Activated naive CD4-positive, alpha-beta T cell treated with anti-CD3 and anti-CD28 coated beads, Interleukin-2, amount 10 ng/mL, durations not matched to agents 7 days and 5 days (primary cell): ENCODE data around the gene RFX1.

Experiments used
- CTCF ChIA-PET: fragments of 350-600 bp; sonication (Branson Sonifier 250); formaldehyde crosslinking; loops from one replicate; lab custom pipeline; 2021; ENCODE audit warnings: antibody characterized with exemption; lab: Charles Lee
- DNase-seq: peaks from one replicate; pipeline ENCODE4 v3.0.0-alpha.2; 2020
- H3K27ac Mint-ChIP-seq: one replicate; pipeline ENCODE4 v1.8.0; 2021; ENCODE audit warnings: mild to moderate bottlenecking, moderate library complexity, mixed read lengths
- H3K27me3 Mint-ChIP-seq: one replicate; pipeline ENCODE4 v1.8.0; 2021; ENCODE audit warnings: mild to moderate bottlenecking, mixed read lengths
- H3K36me3 Mint-ChIP-seq: one replicate; pipeline ENCODE4 v1.8.0; 2021; ENCODE audit warnings: mixed read lengths
- H3K4me1 Mint-ChIP-seq: one replicate; pipeline ENCODE4 v1.8.0; 2021; ENCODE audit warnings: mixed read lengths
- H3K4me3 Mint-ChIP-seq: one replicate; pipeline ENCODE4 v1.8.0; 2021; ENCODE audit warnings: mild to moderate bottlenecking, moderate library complexity, mixed read lengths
- H3K9me3 Mint-ChIP-seq: one replicate; pipeline ENCODE4 v1.8.0; 2021; ENCODE audit warnings: mixed read lengths

The RFX1 gene

GRCh38 chr19:14019100-14019499, 13.0 kb upstream of the RFX1 start:
- Mint-ChIP-seq H3K4me1 (peaks cover 20% of the 10 kb centered on the region), H3K9me3 (no peaks in the 10 kb centered on the region), H3K27ac (no peak overlapping the region), H3K27me3 (no peaks in the 10 kb centered on the region), H3K36me3 (no peaks in the 10 kb centered on the region), H3K4me3 (no peak overlapping the region)
- DNase-seq = no peak
- CTCF ChIA-PET = interaction anchor here (0.9 kb wide), 1 partner anchor 132 kb away, joined by 4 read pairs; no protein-coding TSS in a partner anchor

- no peaks in the 10 kb centered on the region for H3K27me3 Mint-ChIP-seq
- CTCF ChIA-PET = no interaction called here
- no peak overlapping the region for H3K4me3 Mint-ChIP-seq
- H3K9me3 Mint-ChIP-seq = no peaks in the 10 kb centered on the region
- H3K27ac Mint-ChIP-seq = no peak overlapping the region
- peaks cover 8% of the 10 kb centered on the region for H3K4me1 Mint-ChIP-seq
- no peak for DNase-seq
- no peaks in the 10 kb centered on the region for H3K36me3 Mint-ChIP-seq
These were observed 9.5 kb upstream of the RFX1 start for GRCh38 chr19:14015524-14016035.

GRCh38 chr19:14012378-14012915, 6.3 kb upstream of the RFX1 start:
- Mint-ChIP-seq H3K4me1 (peaks cover 8% of the 10 kb centered on the region), H3K9me3 (no peaks in the 10 kb centered on the region), H3K36me3 (no peaks in the 10 kb centered on the region), H3K4me3 (no peak overlapping the region), H3K27me3 (no peaks in the 10 kb centered on the region), H3K27ac (no peak overlapping the region)
- CTCF ChIA-PET = no interaction called here
- DNase-seq = no peak

GRCh38 chr19:14006766-14007562, 844 bp upstream of the RFX1 start:
- Mint-ChIP-seq H3K4me1 (peaks cover 45% of the 10 kb centered on the region), H3K36me3 (no peaks in the 10 kb centered on the region), H3K27ac (peak overlapping the region; percentile 96), H3K9me3 (no peaks in the 10 kb centered on the region), H3K4me3 (peak overlapping the region; percentile 86), H3K27me3 (no peaks in the 10 kb centered on the region)
- CTCF ChIA-PET = interaction anchor here (1.1 to 1.7 kb wide), 2 partner anchors 25 to 52 kb away, joined by 3 read pairs; partner anchors contain the start of gene IL27RA
- no peak for DNase-seq

- DNase-seq = peak; percentile 93
- Mint-ChIP-seq H3K27me3 (no peaks in the 10 kb centered on the region), H3K4me3 (peak overlapping the region; percentile 86), H3K36me3 (peaks cover 3% of the 10 kb centered on the region), H3K9me3 (no peaks in the 10 kb centered on the region), H3K4me1 (peaks cover 60% of the 10 kb centered on the region), H3K27ac (peak overlapping the region; percentile 82)
- CTCF ChIA-PET = interaction anchor here (0.9 to 1.3 kb wide), 3 partner anchors 18 to 52 kb away, joined by 3 to 6 read pairs (median 3); partner anchors contain the start of gene IL27RA
These were observed 603 bp downstream of the RFX1 start for GRCh38 chr19:14005349-14006084.

- Mint-ChIP-seq H3K4me1 (peaks cover 67% of the 10 kb centered on the region), H3K4me3 (peak overlapping the region; percentile 67), H3K9me3 (no peaks in the 10 kb centered on the region), H3K27ac (peak overlapping the region; percentile 82), H3K36me3 (peaks cover 10% of the 10 kb centered on the region), H3K27me3 (no peaks in the 10 kb centered on the region)
- no peak for DNase-seq
- CTCF ChIA-PET = interaction anchor here (0.5 to 1.3 kb wide), 4 partner anchors 19 to 73 kb away, joined by 3 to 6 read pairs (median 3); partner anchors contain the start of gene IL27RA
These were observed 1.3 kb downstream of the RFX1 start for GRCh38 chr19:14004619-14005348.

- peak overlapping the region; percentile 57 for H3K4me3 Mint-ChIP-seq
- peaks cover 20% of the 10 kb centered on the region for H3K36me3 Mint-ChIP-seq
- no peaks in the 10 kb centered on the region for H3K27me3 Mint-ChIP-seq
- DNase-seq = peak; percentile 36
- peaks cover 67% of the 10 kb centered on the region for H3K4me1 Mint-ChIP-seq
- CTCF ChIA-PET = interaction anchor here (0.9 to 1.3 kb wide), 3 partner anchors 50 to 123 kb away, joined by 3 to 6 read pairs (median 3); partner anchors contain the start of gene MISP3
- peaks cover 5% of the 10 kb centered on the region for H3K9me3 Mint-ChIP-seq
- peak overlapping the region; percentile 98 for H3K27ac Mint-ChIP-seq
These were observed 2.7 kb downstream of the RFX1 start for GRCh38 chr19:14003251-14004055.

GRCh38 chr19:14002571-14003250, 3.4 kb downstream of the RFX1 start:
- peak overlapping the region; percentile 57 for H3K4me3 Mint-ChIP-seq
- CTCF ChIA-PET = interaction anchor here (0.9 to 1.3 kb wide), 2 partner anchors 70 to 122 kb away, joined by 3 read pairs; partner anchors contain the start of gene MISP3
- H3K27ac Mint-ChIP-seq = peak overlapping the region; percentile 98
- H3K9me3 Mint-ChIP-seq = peaks cover 5% of the 10 kb centered on the region
- DNase-seq = peak; percentile 55
- no peaks in the 10 kb centered on the region for H3K27me3 Mint-ChIP-seq
- peaks cover 63% of the 10 kb centered on the region for H3K4me1 Mint-ChIP-seq
- H3K36me3 Mint-ChIP-seq = peaks cover 27% of the 10 kb centered on the region

- CTCF ChIA-PET = no interaction called here
- H3K4me1 Mint-ChIP-seq = peaks cover 56% of the 10 kb centered on the region
These were observed 5.3 kb downstream of the RFX1 start for GRCh38 chr19:14000691-14001375.

GRCh38 chr19:13999085-13999484, 7.0 kb downstream of the RFX1 start:
- H3K36me3 Mint-ChIP-seq = peaks cover 29% of the 10 kb centered on the region
- H3K4me1 Mint-ChIP-seq = peaks cover 42% of the 10 kb centered on the region
- no peak for DNase-seq
- H3K27ac Mint-ChIP-seq = no peak overlapping the region
- no peak overlapping the region for H3K4me3 Mint-ChIP-seq
- H3K9me3 Mint-ChIP-seq = peaks cover 5% of the 10 kb centered on the region
- CTCF ChIA-PET = interaction anchor here (0.9 kb wide), 1 partner anchor 10 kb away, joined by 3 read pairs; no protein-coding TSS in a partner anchor
- H3K27me3 Mint-ChIP-seq = no peaks in the 10 kb centered on the region

More at GRCh38 chr19:14000691-14001375, 5.3 kb downstream of the RFX1 start:
- peaks cover 5% of the 10 kb centered on the region for H3K9me3 Mint-ChIP-seq
- peaks cover 27% of the 10 kb centered on the region for H3K36me3 Mint-ChIP-seq
- no peak for DNase-seq
- no peaks in the 10 kb centered on the region for H3K27me3 Mint-ChIP-seq
- peak overlapping the region; percentile 2 for H3K4me3 Mint-ChIP-seq
- H3K27ac Mint-ChIP-seq = peak overlapping the region; percentile 79

GRCh38 chr19:13998426-13998825, 7.7 kb downstream of the RFX1 start:
- Mint-ChIP-seq H3K4me3 (no peak overlapping the region), H3K27me3 (no peaks in the 10 kb centered on the region), H3K36me3 (peaks cover 30% of the 10 kb centered on the region)

GRCh38 chr19:13997631-13997962, 8.5 kb downstream of the RFX1 start:
- peaks cover 5% of the 10 kb centered on the region for H3K9me3 Mint-ChIP-seq
- peaks cover 28% of the 10 kb centered on the region for H3K4me1 Mint-ChIP-seq
- no peak for DNase-seq
- H3K36me3 Mint-ChIP-seq = peaks cover 33% of the 10 kb centered on the region
- no peaks in the 10 kb centered on the region for H3K27me3 Mint-ChIP-seq
- CTCF ChIA-PET = no interaction called here
- H3K27ac Mint-ChIP-seq = no peak overlapping the region
- no peak overlapping the region for H3K4me3 Mint-ChIP-seq

More at GRCh38 chr19:13998426-13998825, 7.7 kb downstream of the RFX1 start:
- CTCF ChIA-PET = interaction anchor here (0.8 kb wide), 1 partner anchor 61 kb away, joined by 3 read pairs; no protein-coding TSS in a partner anchor
- peak overlapping the region; percentile 14 for H3K27ac Mint-ChIP-seq
- no peak for DNase-seq
- peaks cover 36% of the 10 kb centered on the region for H3K4me1 Mint-ChIP-seq
- peaks cover 5% of the 10 kb centered on the region for H3K9me3 Mint-ChIP-seq
